Amniotic epithelial cell (primary cell): ENCODE results near the gene ECT2L.

Experiments
- DNase-seq: peaks from one replicate; pipeline ENCODE4 v3.0.0-alpha.2; 2010; ENCODE audit warnings: low read depth

The ECT2L gene, protein sequence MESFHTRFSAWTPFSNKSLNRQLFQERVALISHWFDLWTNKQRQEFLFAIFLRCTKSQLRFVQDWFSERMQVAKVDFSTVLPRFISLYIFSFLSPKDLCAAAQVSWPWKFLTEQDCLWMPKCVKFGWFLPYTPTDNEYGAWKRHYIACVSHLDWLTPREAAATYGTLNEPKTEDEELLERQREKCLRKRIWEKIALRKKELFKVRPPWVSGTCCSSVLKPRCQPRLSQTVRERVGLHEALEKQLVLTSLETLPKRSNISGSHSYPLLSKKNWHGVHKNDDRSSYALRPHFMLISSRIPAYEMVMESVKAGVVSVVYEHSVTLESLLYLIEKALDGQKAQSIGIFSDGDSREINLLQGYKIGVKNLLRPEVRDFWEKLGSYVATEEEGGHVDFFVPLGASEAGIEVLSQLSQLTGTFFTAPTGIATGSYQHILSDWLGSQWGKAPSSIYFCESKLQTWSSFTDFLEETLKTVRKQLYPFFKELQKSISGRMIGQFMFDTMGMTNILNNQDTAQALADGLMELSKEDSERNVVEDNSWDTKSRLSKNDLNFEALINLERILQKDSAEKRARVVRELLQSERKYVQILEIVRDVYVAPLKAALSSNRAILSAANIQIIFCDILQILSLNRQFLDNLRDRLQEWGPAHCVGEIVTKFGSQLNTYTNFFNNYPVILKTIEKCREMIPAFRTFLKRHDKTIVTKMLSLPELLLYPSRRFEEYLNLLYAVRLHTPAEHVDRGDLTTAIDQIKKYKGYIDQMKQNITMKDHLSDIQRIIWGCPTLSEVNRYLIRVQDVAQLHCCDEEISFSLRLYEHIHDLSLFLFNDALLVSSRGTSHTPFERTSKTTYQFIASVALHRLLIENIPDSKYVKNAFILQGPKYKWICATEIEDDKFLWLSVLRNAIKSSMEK

GRCh38 chr6:138795809-138796603 lies at the start of gene ECT2L:
Gene ECT2L, plus strand, starts transcription at chr6:138796087. Its CDS starts 17,188 bp downstream, at chr6:138813275.
- DNase-seq, result peak; percentile 26

- no peak for DNase-seq
Observed at GRCh38 chr6:138752017-138752416, 43.9 kb upstream of the ECT2L start.

- DNase-seq, result peak; percentile 84
Observed at GRCh38 chr6:138757136-138757535, 38.8 kb upstream of the ECT2L start.

- peak; percentile 45 for DNase-seq
Observed at GRCh38 chr6:138765896-138766655, 29.8 kb upstream of the ECT2L start.

DNA sequence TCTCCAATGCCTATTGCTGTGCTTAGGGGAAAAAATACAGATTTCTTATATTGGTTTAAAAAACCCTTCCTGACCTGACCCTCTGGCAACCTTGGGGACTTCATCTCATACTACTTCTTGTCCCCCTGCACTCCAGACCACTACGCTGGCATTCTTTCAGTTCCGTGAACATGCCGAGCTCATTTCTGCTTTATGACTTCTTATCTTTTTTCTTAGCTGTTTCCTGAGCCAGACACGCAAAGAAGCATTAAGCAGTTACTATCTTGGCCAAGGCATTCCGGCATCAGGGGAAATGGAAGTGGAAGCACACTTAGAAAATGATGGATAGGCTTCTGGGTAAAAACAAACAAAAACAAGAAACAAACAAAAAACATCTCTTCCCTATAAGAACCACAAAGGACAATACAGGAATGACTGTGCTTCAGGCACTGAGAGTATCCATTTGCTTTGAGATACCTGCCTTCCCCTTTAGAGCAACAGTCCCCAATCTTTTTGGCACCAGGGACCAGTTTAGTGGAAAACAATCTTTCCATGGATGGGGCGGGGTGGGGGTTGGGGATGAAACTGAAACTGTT lies 26.7 kb upstream of the ECT2L start:
- DNase-seq, result peak; percentile 24

DNA sequence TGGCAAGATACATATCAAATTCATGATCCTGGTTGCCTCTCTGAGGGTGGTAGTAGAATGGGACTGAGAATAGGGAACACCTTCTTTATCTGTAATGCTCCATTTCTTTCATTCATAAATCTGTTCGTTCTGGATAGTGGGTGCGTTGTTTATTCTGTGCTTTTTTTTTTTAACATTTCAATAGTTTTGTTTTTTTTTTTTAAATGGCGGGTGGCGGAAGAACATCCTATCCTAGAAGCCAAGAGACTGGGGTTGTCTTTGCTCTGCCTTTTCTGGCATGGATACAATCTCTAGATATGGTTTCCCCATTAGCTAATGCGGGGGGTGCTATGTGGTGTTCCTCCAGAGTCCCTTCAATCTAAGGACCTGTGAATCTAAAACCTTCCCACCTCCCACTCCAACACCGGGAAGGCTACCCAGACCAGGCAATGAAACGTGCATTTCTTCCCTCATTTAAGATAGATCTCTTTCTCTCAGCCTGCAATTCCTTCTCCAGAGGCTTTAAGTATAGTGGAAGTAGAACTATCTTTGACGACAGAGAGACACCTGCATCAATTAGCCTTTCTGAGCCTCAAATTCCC lies 23.2 kb upstream of the ECT2L start:
- DNase-seq, result no peak

DNA sequence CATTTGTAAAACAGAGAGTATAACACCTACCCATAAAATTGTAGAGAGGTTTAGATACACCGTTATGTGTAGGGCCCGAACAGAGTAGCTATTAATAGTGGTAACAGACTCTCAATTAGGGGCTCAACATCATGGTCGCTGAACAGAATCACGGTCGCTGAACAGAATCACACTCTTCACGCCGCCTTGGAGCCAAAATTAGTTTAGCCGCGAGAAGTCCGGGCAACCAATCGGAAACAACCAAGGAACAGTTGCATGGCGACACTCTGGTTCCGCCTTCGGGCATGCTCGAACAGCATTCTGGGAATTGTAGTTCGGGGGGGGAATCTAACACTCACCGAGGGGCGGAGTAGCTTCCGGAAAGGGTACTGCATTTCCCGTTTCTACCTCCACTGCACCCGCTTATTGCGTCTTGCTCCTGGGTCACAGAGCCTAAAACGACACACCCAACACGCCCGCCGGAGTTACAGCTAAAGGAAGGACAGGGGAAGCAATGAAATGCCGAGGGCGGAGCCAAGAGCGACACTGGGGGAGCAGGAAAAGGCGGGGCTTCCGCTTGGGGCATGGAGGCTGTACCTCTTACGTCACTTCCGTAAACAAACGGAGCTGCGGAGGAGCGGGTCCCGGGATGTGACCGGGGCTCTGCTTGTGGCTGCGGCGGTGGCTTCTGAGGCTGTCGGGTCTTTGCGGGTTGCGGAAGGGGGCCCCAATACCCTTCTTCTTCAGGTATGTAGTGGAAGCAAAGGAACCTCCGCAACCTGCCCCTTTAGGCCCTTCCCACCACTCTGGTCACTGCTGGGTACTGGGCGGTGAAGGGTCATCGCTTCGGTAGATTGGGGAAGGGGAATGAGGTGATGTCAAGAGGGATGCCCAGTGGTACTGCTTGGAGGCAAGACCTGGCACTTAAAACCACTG lies 22.5 kb upstream of the ECT2L start, which contains the start of gene CCDC28A:
Gene CCDC28A (plus strand): TSS at position 593 of the 915 bp plus-strand sequence. CDS start 2,352 bp downstream, outside the sequence.
- DNase-seq, result peak; percentile 91

DNA sequence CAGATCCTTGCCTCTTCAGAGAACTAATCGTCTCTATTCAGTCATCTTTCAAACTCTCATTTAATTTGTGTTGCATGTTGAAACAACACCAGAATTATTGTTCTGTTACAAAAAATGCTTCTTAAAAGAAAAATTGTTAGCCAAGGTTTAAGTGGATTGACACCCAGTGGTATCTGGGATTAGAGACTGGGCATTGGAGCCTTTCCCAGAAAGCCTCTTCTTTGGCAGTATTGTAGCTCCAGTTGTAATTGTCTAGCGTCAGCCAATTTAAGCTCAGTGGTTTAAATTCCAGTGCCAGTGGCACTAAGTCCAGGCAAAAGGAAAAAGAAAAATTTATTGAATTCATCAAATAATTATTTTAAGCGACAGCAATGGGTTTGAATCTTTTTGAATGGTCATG lies 21.5 kb upstream of the ECT2L start:
- DNase-seq, result no peak

GRCh38 chr6:138776659-138777058 lies 19.2 kb upstream of the ECT2L start:
- DNase-seq, result no peak

GRCh38 chr6:138778331-138778730 lies 17.6 kb upstream of the ECT2L start:
- DNase-seq, result no peak

GRCh38 chr6:138782243-138782642 lies 13.6 kb upstream of the ECT2L start:
- DNase-seq, result no peak

GRCh38 chr6:138785079-138785478 lies 10.8 kb upstream of the ECT2L start:
- no peak for DNase-seq

DNA sequence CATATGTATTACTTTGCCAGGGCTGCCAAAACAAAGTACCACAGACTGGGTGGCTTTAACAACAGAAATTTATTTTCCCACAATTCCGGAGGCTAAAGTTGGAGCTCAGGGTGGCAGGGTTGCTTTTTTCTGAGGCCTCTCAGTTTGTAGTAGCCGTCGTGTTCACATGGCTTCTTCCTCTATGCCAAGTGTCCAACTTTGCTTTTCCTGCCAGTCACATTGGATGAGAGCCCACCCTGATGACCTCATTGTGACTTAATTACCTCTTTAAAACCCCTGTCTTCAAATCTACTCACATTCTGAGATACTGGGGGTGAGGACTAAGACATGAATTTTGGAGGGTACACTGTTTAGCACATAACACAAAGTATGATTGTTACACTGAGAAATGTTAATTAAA lies 9.9 kb upstream of the ECT2L start:
- DNase-seq, result no peak

GRCh38 chr6:138787138-138787537 lies 8.7 kb upstream of the ECT2L start:
- no peak for DNase-seq

DNA sequence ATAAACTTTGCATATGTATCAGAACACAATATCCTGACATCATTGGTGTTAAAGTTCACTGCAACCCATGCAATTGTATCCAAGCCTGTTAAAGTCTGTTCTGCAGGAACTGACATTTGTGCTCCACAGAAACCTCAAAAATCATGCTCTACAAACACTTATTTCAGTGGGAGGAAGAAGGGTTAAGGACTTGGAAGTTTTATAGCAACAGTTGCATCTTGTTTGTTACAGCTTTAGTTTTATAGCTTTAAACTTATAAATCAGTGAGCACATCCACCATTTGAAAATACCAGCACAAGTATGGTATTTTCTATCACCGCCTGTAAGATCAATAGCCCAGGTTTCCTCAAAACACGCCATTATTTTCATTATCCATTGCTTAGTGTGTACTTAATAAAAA lies 884 bp downstream of the ECT2L start:
- no peak for DNase-seq

DNA sequence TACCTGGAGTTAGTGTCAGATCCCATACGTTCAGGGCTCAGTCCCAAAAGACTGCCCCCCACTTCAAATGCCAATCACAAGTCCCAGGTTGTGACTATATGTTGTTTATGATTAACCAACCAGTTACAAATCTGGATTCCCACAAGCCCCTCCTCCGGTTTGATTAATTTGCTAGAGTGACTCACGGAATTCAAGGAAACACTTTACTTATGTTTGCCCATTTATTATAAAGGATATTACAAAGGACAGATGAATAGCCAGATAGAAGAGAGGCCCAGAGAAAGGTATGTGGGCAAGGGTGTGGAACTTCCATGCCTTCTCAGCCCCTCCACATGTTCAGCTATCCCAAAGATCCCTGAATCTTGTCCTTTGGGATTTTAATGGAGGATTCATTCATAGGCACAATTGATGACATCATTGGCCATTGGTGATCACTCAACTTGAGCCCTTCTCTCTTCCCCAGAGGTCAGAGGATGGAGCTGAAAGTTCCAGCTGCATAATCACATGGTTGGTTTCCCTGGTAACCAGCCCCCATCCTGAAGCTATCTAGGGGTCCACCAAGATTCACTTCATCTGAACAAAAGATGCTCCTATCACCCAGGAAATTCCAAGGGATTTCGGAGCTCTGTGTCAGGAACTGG lies 2.0 kb downstream of the ECT2L start:
- DNase-seq, result no peak

- peak; percentile 25 for DNase-seq
Observed at GRCh38 chr6:138800377-138801150, 4.7 kb downstream of the ECT2L start.

- DNase-seq, result no peak
Observed at GRCh38 chr6:138803331-138803730, 7.4 kb downstream of the ECT2L start.
